Stimulated activated CD8-positive, alpha-beta memory T cell treated with anti-CD3 and anti-CD28 coated beads, Interleukin-2, amount 100 ng/mL, for 1 hour (primary cell): ENCODE data around the gene KISS1.

ENCODE experiments used
- DNase-seq, 2 donors: peaks; one replicate each; pipeline ENCODE4 v3.0.0-alpha.2; 2020; ENCODE audit warnings: low read depth in 2 of 2

The KISS1 gene

GRCh38 chr1:204192046-204192445 lies 4.2 kb downstream of the KISS1 start:
- no peak for DNase-seq

- no peak for DNase-seq
Observed at GRCh38 chr1:204191456-204191855, 4.8 kb downstream of the KISS1 start.

DNA sequence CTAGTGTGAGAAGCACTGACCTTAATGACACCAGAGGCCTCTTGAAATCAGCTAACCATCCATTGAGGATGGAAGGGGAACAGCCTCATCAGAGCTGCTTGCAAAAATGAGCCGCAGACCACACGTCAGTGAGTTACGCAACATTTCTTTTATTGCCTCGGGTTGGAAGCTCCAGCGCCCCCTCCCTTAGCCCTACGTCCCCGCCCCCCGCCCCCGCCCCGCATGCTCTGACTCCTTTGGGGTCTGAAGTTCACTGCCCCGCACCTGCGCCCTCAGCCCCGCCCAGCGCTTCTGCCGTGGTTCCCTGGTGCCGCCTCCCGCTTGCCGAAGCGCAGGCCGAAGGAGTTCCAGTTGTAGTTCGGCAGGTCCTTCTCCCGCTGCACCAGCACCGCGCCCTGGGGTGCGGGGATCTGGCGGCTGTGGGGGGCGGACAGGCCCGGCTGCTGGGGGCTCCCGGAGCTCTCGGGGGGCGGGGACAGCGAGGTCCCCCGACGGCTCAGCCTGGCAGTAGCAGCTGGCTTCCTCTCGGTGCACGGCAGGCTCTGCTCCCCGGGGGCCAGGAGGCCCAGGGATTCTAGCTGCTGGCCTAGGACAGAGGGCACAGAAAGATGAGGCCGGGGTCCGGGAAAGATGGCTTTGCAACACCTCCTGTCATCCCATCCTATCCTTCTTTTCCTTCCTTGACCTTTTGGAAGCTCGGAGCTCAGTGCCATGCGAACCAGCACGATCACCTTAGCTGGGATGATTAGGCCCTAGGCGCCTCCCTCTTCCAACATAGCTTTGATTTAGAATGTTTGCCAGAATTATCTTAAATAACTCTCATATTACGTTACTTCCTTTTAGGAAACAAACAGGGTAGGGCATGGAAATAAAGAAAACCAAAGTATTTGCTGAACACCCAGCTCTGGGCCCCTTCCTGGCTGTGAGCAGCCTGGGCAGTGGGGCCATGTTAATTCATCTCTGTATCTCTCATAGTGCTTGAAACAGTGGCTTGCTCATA lies 5.8 kb downstream of the KISS1 start:
- no peak for DNase-seq

GRCh38 chr1:204188959-204189639 lies 7.2 kb downstream of the KISS1 start:
- DNase-seq: no peak

DNA sequence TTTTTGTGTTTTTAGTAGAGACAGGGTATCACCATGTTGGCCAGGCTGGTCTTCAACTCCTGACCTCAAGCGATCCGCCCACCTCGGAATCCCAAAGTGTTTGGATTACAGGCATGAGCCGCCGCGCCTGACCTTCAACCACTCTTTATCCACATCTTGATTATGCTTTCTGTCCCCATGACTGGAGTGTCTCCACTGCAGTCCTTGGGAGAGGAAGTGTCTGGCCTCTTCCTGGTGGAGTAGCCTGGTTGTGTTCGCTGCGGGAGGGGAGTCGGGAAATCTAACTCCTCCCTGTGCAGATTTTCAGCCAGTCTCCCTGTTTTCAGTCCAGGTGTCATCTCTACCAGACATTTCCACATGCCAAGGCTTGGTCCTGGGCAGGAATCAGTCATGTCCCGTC lies 9.7 kb downstream of the KISS1 start:
- DNase-seq: no peak

GRCh38 chr1:204181116-204181515 lies 15.2 kb downstream of the KISS1 start:
- no peak for DNase-seq

DNA sequence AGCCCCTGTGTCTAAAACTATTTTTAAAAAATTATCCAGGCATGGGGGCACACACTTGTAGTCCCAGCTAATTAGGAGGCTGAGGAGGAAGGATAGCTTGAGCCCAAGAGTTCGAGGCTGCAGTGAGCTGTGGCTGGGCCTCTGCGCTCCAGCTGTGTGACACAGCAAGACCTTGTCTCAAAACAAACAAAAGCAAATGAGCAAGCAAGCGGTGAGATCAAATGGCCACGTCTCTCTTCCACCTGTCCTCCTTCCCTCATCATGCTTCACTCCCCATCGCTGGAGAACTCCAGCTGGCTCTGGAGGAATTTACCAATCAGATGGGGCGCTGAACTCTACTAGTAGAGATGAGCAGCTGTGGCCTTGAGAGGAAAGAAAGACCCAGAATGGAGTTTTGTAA lies 16.2 kb downstream of the KISS1 start:
- DNase-seq: no peak

GRCh38 chr1:204178487-204179281 lies 17.6 kb downstream of the KISS1 start:
- no peak for DNase-seq

GRCh38 chr1:204177133-204177532 lies 19.2 kb downstream of the KISS1 start:
- no peak for DNase-seq

- no peak for DNase-seq
Observed at GRCh38 chr1:204176049-204176448, 20.2 kb downstream of the KISS1 start.

DNA sequence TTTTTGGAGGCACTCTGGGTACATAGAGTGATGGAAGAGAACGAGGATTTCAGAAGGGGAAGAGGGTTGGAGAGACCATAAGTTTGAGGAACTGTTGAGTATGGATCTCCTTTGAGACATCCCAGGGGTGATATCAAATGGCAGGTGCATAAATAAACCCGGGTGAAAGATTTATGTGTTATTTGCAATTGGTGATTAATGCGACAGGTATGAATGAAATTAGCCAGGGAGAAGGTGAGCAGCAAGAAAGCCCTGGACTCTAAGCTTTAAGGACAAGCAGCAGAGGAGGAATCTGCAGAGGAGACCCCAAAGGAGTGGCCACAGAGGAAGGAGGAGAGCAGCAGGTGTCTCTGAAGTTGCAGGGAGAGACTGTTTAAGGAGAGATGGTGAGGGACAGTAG lies 21.3 kb downstream of the KISS1 start:
- no peak for DNase-seq

- no peak for DNase-seq
Observed at GRCh38 chr1:204172404-204173029, 23.8 kb downstream of the KISS1 start.

DNA sequence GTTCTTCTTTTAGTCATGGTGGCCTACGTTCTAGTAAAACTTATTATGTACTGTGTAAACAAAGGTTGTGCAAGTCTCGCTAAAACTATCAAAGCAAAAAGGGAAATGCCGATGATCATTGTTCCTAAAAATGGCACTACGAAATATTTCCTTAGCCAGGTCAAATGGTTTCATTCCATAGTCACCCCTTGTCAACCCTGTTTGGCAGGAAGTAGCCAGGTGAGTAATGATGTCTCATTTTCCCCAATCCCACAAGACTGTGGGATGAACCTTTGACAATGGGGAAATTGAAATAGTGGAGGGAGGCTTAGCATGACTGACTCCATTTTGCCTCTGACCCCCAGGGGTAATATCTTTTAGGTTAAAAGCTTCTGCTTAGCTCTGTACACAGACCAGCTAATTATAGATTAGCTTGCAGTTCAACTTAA lies 24.5 kb downstream of the KISS1 start:
- no peak for DNase-seq

DNA sequence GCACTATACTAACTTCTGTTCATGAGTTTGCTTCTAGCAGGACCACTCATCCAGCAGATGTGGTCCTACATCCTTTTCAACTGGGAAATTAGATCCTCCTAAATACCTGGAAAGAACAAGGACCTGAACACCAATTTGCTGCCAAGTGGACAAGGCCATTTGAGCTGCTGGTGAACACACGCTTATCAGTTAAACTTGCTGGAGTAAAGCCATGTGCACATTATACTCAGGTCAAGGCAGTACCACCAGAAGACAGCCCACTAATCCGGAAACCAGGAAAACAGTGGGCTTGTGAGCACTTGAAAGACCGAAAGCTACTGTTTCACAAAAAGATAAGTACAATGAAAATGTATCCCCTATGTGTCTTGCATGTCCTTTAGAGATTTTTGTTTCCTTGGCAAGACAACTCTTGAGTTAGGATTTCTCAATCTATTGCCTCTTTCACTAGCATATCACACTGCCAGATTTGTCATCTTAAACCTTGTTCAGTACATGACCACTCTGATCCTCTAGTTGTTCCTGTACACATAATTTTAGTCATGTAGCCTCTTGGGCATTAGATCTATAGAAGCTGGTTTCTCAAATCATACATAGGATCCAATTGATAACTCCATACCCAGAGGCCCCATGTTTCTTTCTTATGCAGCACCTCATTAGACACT lies 25.7 kb downstream of the KISS1 start:
- no peak for DNase-seq

DNA sequence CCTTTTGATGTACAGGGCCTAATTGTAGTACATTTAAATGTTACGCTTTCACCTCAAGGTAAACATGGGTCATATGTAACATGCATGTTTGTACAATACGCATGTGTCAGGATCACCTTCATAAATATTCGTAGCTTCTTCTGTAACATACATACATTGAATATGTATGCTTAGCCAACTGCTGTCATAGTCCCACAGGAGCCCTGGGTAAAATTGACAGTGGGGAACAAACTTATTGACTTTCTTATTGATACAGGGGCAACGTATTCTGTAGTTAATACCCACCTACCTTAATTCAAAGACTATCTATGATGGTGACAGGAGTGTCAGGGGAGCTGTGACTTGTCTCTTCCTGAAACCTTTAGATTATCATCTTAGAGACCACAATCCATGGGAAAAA lies 26.4 kb downstream of the KISS1 start:
- DNase-seq: no peak

- no peak for DNase-seq
Observed at GRCh38 chr1:204167730-204168129, 28.6 kb downstream of the KISS1 start.

- DNase-seq: no peak
Observed at GRCh38 chr1:204166219-204166618, 30.1 kb downstream of the KISS1 start, which contains the start of gene REN. Gene REN, minus strand, starts transcription at chr1:204166337. Its CDS starts 44 bp downstream, at chr1:204166293.

DNA sequence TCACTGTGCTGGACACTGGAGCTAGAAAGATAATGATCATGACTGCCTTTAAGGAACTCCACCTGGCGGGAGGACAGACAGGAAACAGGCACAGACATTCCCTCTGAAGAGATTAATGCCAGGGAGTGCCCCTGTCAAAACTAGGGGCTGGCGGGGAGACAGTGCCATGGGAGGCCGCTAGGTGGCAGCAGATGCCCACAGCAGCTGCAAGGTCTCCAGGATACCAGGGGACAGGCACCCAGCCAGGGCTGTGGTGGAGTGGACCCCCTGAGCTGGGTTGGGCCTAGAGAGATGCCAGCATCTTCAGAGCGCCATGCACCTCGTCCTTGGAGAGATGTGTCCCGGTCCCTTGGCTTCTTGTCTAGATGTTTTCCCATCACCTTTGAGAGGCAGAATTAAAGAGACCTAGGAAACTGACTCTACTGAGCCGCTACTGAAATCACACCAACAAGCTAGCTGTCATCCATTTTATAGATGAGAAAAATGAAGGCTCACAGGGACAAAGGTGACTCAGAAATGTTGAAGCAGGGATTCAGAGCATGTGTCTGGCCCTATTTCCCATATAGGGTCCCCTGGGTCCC lies 33.7 kb downstream of the KISS1 start:
- DNase-seq: peak; percentile 60 to 64

GRCh38 chr1:204161609-204162493 lies 34.4 kb downstream of the KISS1 start:
- no peak for DNase-seq

DNA sequence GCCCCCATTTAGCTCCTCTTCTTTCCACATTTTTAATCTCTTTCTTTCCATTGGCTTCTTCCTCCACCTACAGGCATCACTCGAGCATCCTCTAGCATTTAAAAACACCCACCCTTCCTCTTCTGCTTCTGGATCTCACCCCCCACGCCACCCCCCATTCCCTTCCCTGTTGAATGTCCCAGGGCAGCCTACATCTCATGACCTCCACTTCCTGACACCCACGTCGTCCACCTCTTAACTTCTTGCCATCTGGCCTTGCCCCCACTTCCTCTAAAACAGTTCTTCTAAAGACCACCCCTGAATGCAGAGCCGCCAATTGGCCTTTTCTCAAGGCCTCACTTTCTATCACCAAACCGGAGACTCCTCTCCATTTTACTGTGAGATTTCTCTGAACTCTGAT lies 38.3 kb downstream of the KISS1 start:
- DNase-seq: no peak
